Keratinocyte (primary cell): Measurements from ENCODE around the gene RTEL1. TPM values are rescaled to one million over a fixed set of nuclear protein-coding genes. Genes with fewer than 3 reads are reported as not detected.
"Not testable (repeated sequence)": the region's sequence is repeated elsewhere in the genome, so short reads cannot be mapped to it uniquely, and the experiment has no call there.

Experiments used
- DNase-seq: peaks from one replicate; pipeline ENCODE4 v3.0.0-alpha.2; 2011; ENCODE audit warnings: low read depth, missing footprints, low spot score
- FAIRE-seq: peaks from 2 replicates; lab custom pipeline; 2011; peaks lifted over from hg19 to GRCh38; lab: Jason Lieb, UNC
- H2AFZ ChIP-seq: 2 replicates; pipeline ENCODE4 v1.6.0; 2012; ENCODE audit warnings: low read length, control low read depth, inconsistent platforms; ENCODE audit not compliant: control insufficient read depth
- H3K27ac ChIP-seq: 2 replicates; pipeline ENCODE4 v1.5.1; 2011; ENCODE audit warnings: low read length; ENCODE audit not compliant: control insufficient read depth, insufficient read depth
- H3K27me3 ChIP-seq: 3 replicates; pipeline ENCODE4 v1.6.0; 2011; ENCODE audit warnings: low read length; ENCODE audit not compliant: control insufficient read depth, insufficient read depth; ENCODE audit errors: extremely low read depth
- H3K36me3 ChIP-seq, 2 experiments: 2 replicates in 1 of 2; 3 replicates in 1 of 2; pipeline ENCODE4 v1.5.1; 2011; ENCODE audit warnings: low read length in 2 of 2, mild to moderate bottlenecking in 1 of 2; ENCODE audit not compliant: control insufficient read depth in 2 of 2, insufficient read depth in 2 of 2; ENCODE audit errors: extremely low read depth in 1 of 2
- H3K4me1 ChIP-seq: 3 replicates; pipeline ENCODE4 v1.5.1; 2011; ENCODE audit warnings: low read length; ENCODE audit not compliant: control insufficient read depth, insufficient read depth; ENCODE audit errors: extremely low read depth
- H3K4me2 ChIP-seq: 3 replicates; pipeline ENCODE4 v1.6.0; 2011; ENCODE audit warnings: low read depth, low read length; ENCODE audit not compliant: control insufficient read depth, insufficient read depth; ENCODE audit errors: extremely low read depth
- H3K4me3 ChIP-seq, 3 experiments: fragments of 200-600 bp in 1 of 3; sonication (generic) in 1 of 3; 2 replicates in 2 of 3; 3 replicates in 1 of 3; pipeline ENCODE4 v1.5.1; 2011 to 2016; ENCODE audit warnings: low read length in 3 of 3, mild to moderate bottlenecking in 3 of 3, control low read depth in 2 of 3, inconsistent platforms in 1 of 3, low read depth in 1 of 3, mixed read lengths in 1 of 3, mixed run types in 1 of 3, moderate library complexity in 1 of 3; ENCODE audit not compliant: control insufficient read depth in 2 of 3, insufficient read depth in 2 of 3; ENCODE audit errors: extremely low read depth in 1 of 3
- H3K79me2 ChIP-seq: 2 replicates; pipeline ENCODE4 v1.6.0; 2012; ENCODE audit warnings: low read length; ENCODE audit not compliant: control insufficient read depth, insufficient read depth
- H3K9ac ChIP-seq: 3 replicates; pipeline ENCODE4 v1.6.0; 2011; ENCODE audit warnings: low read length; ENCODE audit not compliant: control insufficient read depth, insufficient read depth; ENCODE audit errors: extremely low read depth
- H3K9me1 ChIP-seq: 3 replicates; pipeline ENCODE4 v1.6.0; 2011; ENCODE audit warnings: low read length; ENCODE audit not compliant: control insufficient read depth, insufficient read depth; ENCODE audit errors: extremely low read depth
- H3K9me3 ChIP-seq: 2 replicates; pipeline ENCODE4 v1.5.1; 2012; ENCODE audit warnings: low read depth, low read length; ENCODE audit not compliant: control insufficient read depth
- H4K20me1 ChIP-seq: 3 replicates; pipeline ENCODE4 v1.6.0; 2011; ENCODE audit warnings: low read length; ENCODE audit not compliant: control insufficient read depth, insufficient read depth; ENCODE audit errors: extremely low read depth
- CTCF ChIP-seq, 3 experiments: IDR thresholded peaks in 1 of 3; conservative IDR thresholded peaks in 1 of 3; optimal IDR thresholded peaks in 1 of 3; 2 replicates in 2 of 3; 3 replicates in 1 of 3; pipeline versions ENCODE3 to v1.5.1; 2011; ENCODE audit warnings: low read length in 3 of 3, mild to moderate bottlenecking in 3 of 3, moderate library complexity in 2 of 3, control low read depth in 1 of 3, inconsistent platforms in 1 of 3; ENCODE audit not compliant: insufficient read depth in 2 of 3; ENCODE audit errors: extremely low read depth in 1 of 3
- EZH2 ChIP-seq: IDR thresholded peaks from one replicate; pipeline ENCODE4 v1.6.1; 2012; ENCODE audit warnings: inconsistent platforms, mild to moderate bottlenecking, low read length, moderate library complexity
- dilution Hi-C: fragments of 300-500 bp; cut with MboI; formaldehyde crosslinking; loops from one replicate; pipeline ENCODE4 v1.7.0; 2020; ENCODE audit warnings: low sequenced_read_pairs; ENCODE audit not compliant: extremely low pct_ligation_motif_present
- polyA plus RNA-seq, 5 experiments: library from polyadenylated mRNA; depleted of rRNA in 3 of 5; stranded (reverse) in 3 of 5; stranded (forward) in 1 of 5; unstranded in 1 of 5; fragments of >200 nt; gene quantifications; 1 replicate in 1 of 5; 2 replicates in 3 of 5; 3 replicates in 1 of 5; pipeline versions ENCODE4 v1.2.1 to v1.2.3, GENCODE V29; 2011 to 2012; ENCODE audit warnings: missing spikeins in 2 of 5, low read depth in 1 of 5, low replicate concordance in 1 of 5

Gene RTEL1
- polyA plus RNA-seq, 1 donor (not counting 4 experiments of a cell fraction or from before 2014, with no cell fraction given), result 12.4 TPM

GRCh38 chr20:63640086-63640485, 18.0 kb upstream of the RTEL1 start:
- DNase-seq (no peak), FAIRE-seq (no peak)
- dilution Hi-C loops, result no loop called here
- Histone ChIP-seq H3K4me2 (no peak overlapping the region), H2AFZ (no peak overlapping the region), H4K20me1 (no peaks in the 10 kb centered on the region), H3K9me1 (no peaks in the 10 kb centered on the region), H3K9ac (no peak overlapping the region), H3K4me3 (no peak overlapping the region), H3K27me3 (no peaks in the 10 kb centered on the region), H3K4me1 (peaks cover 10% of the 10 kb centered on the region), H3K9me3 (no peaks in the 10 kb centered on the region), H3K79me2 (no peaks in the 10 kb centered on the region), H3K36me3 (no peaks in the 10 kb centered on the region), H3K27ac (no peak overlapping the region)
- TF ChIP-seq CTCF (optimal IDR thresholded peaks at IDR 0.05 in 1 of 3, IDR thresholded peaks at IDR 0.05 in 1 of 3, conservative IDR thresholded peaks at IDR 0.05 in 1 of 3; ENCODE audit: extremely low read depth in 1 of 3, insufficient read depth in 2 of 3, low read length in 3 of 3) (no peak), EZH2 (no peak)

- H3K27ac ChIP-seq, H3K79me2 ChIP-seq, H2AFZ ChIP-seq, H3K4me3 ChIP-seq, H3K9ac ChIP-seq, H3K27me3 ChIP-seq, FAIRE-seq, dilution Hi-C loops, H3K4me1 ChIP-seq, H3K36me3 ChIP-seq, H3K9me1 ChIP-seq, H4K20me1 ChIP-seq, H3K4me2 ChIP-seq, DNase-seq, H3K9me3 ChIP-seq: not testable (repeated sequence)
Measured at GRCh38 chr20:63640686-63641085, 17.4 kb upstream of the RTEL1 start.

DNA sequence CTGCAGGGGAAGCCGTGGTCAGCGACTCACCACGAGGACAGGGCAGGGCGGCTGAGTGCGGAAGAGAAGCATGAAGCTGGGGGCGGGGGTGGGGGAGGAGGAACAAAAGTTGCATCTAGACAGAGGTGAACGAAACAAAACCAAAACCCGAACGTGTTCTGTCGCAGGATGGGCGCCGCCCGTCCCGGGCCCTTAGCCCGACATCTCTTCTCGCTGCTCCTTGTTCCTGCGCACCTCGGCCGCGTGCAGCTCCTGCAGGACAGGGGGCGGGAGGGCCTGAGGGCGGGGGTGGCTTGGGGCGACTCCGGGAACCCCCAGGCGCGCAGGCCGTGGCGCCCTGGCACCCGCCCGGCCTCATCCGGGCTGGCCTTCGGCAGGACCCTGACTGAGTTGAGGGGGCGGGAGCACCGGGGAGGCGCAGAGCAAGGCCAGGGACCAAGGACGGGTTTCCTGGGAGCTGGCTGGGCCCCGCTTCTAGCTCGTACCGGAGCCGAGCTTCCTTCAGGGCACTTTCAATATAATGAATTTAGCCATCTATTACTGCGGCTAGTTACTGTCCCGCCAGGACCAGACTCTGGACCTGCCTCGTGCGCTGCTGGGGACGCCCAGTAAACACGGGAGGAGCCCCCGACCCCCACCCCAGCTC, 16.8 kb upstream of the RTEL1 start:
- TF ChIP-seq CTCF (optimal IDR thresholded peaks at IDR 0.05 in 1 of 3, IDR thresholded peaks at IDR 0.05 in 1 of 3, conservative IDR thresholded peaks at IDR 0.05 in 1 of 3; ENCODE audit: extremely low read depth in 1 of 3, insufficient read depth in 2 of 3, low read length in 3 of 3), result no peak
- TF ChIP-seq EZH2, result no peak
- Histone ChIP-seq H3K9me3 (no peaks in the 10 kb centered on the region), H4K20me1 (no peaks in the 10 kb centered on the region), H3K27ac (peak overlapping the region; percentile 31), H3K4me1 (peaks cover 10% of the 10 kb centered on the region), H3K27me3 (no peaks in the 10 kb centered on the region), H3K4me3 (peak overlapping the region; percentile 28 to 67 (median 65)), H3K79me2 (no peaks in the 10 kb centered on the region), H2AFZ (peak overlapping the region; percentile 54), H3K36me3 (no peaks in the 10 kb centered on the region), H3K4me2 (peak overlapping the region; percentile 75), H3K9ac (peak overlapping the region; percentile 60), H3K9me1 (no peaks in the 10 kb centered on the region)
- dilution Hi-C loops, result no loop called here
- FAIRE-seq (peak; percentile 73), DNase-seq (no peak)
